GM19035 (cell line): ENCODE measurements around the gene ZEB1.

Source experiments
- ATAC-seq: cut with Tn5 transposase; IDR thresholded peaks from one replicate; pipeline ENCODE4 v1.9.1; 2021; ENCODE audit not compliant: unreplicated experiment

The ZEB1 gene

DNA sequence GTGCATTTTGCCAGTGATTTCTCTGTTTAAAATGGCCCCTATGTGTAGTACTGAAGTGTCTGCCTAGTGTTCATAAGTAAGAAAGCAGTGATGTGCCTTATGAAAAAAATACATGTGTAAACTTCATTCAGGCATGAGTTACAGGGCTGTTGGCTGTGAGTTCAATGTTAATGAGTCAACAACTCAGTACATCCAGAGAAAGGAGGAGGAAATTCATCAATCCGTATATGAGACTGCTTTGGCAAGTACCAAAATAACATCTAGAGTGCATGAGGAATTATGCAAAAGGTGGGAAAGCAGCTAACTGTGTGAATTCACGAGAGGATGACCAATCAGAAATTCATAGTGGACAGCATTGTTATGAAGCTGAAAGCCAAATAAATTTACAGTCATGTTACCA, 255.6 kb downstream of the ZEB1 start:
- no peak for ATAC-seq

DNA sequence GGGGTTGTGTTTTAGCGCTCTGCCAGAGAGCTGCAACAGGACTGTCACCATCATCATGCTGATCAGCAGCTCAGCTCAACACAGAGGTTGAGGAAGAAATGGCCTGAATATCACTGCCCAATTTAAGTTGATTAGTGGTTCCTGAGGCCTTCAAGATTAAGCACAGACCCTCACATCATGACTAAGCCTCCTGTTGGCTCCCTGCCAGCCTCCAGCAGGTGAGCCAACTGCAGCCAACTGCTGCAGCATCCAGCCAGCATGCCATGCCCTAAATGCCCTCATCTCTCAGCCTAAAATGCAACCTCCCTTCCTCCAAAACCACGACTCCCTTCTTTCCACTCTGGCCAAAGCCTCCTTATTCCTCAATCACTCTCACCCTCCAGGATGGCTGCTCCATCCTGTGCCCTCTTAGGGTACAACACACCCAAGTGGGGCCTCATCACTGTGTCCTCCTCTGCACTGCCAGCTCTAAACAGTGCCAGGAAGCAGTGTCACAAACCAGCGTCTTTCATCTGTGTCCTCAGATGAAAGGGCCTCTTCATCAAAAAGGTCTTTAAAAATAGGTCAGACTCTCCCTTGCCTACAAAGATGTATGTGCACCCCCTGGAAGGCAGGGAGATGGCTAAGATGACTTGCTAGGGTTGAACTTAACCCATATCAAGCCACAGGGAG, 259.3 kb downstream of the ZEB1 start:
- no peak for ATAC-seq

GRCh38 chr10:31578951-31579350, 259.9 kb downstream of the ZEB1 start:
- no peak for ATAC-seq
